Astrocyte (in vitro differentiated cells and primary cell): Measurements from ENCODE around the gene LRRC40. TPM values are rescaled to one million over a fixed set of nuclear protein-coding genes. Genes with fewer than 3 reads are reported as not detected.

Source experiments
- DNase-seq: peaks from one replicate; pipeline ENCODE4 v3.0.0-alpha.2; 2010; ENCODE audit warnings: low read depth
- FAIRE-seq: peaks from 2 replicates; lab custom pipeline; 2011; peaks lifted over from hg19 to GRCh38; lab: Jason Lieb, UNC
- H2AFZ ChIP-seq: 2 replicates; pipeline ENCODE4 v1.6.0; 2012; ENCODE audit warnings: low read depth, low read length, inconsistent platforms
- H3K27ac ChIP-seq: 2 replicates; pipeline ENCODE4 v1.5.1; 2011; ENCODE audit warnings: low read depth, low read length, inconsistent platforms
- H3K27me3 ChIP-seq: 2 replicates; pipeline ENCODE4 v1.6.0; 2011; ENCODE audit warnings: low read length, inconsistent platforms; ENCODE audit not compliant: insufficient read depth
- H3K36me3 ChIP-seq: 2 replicates; pipeline ENCODE4 v1.5.1; 2011; ENCODE audit warnings: low read length, inconsistent platforms; ENCODE audit not compliant: insufficient read depth
- H3K4me1 ChIP-seq: 2 replicates; pipeline ENCODE4 v1.5.1; 2011; ENCODE audit warnings: low read length, inconsistent platforms; ENCODE audit not compliant: insufficient read depth
- H3K4me2 ChIP-seq: 2 replicates; pipeline ENCODE4 v1.6.0; 2012; ENCODE audit warnings: low read length, inconsistent platforms
- H3K4me3 ChIP-seq: 2 replicates; pipeline ENCODE4 v1.5.1; 2011; ENCODE audit warnings: low read depth, mild to moderate bottlenecking, low read length, inconsistent platforms; ENCODE audit not compliant: insufficient read depth
- H3K79me2 ChIP-seq: 2 replicates; pipeline ENCODE4 v1.6.0; 2012; ENCODE audit warnings: mild to moderate bottlenecking, low read length, inconsistent platforms; ENCODE audit not compliant: insufficient read depth
- H3K9ac ChIP-seq: 2 replicates; pipeline ENCODE4 v1.6.0; 2012; ENCODE audit warnings: mild to moderate bottlenecking, low read length, inconsistent platforms
- H3K9me3 ChIP-seq: 2 replicates; pipeline ENCODE4 v1.5.1; 2012; ENCODE audit warnings: low read depth, mild to moderate bottlenecking, low read length, inconsistent platforms; ENCODE audit not compliant: insufficient read depth
- H4K20me1 ChIP-seq: 2 replicates; pipeline ENCODE4 v1.6.0; 2012; ENCODE audit warnings: low read length, inconsistent platforms; ENCODE audit not compliant: insufficient read depth
- H3K27ac Mint-ChIP-seq: one replicate; pipeline ENCODE4 v1.8.0; 2021; ENCODE audit warnings: mild to moderate bottlenecking, mixed read lengths; ENCODE audit not compliant: unreplicated experiment
- H3K27me3 Mint-ChIP-seq: one replicate; pipeline ENCODE4 v1.8.0; 2021; ENCODE audit warnings: low read depth, mixed read lengths; ENCODE audit not compliant: unreplicated experiment
- H3K36me3 Mint-ChIP-seq: one replicate; pipeline ENCODE4 v1.8.0; 2021; ENCODE audit warnings: low read depth, mixed read lengths; ENCODE audit not compliant: unreplicated experiment
- H3K4me1 Mint-ChIP-seq: one replicate; pipeline ENCODE4 v1.8.0; 2021; ENCODE audit warnings: low read depth, mixed read lengths; ENCODE audit not compliant: unreplicated experiment
- H3K4me3 Mint-ChIP-seq: one replicate; pipeline ENCODE4 v1.8.0; 2021; ENCODE audit warnings: mild to moderate bottlenecking, moderate library complexity, mixed read lengths; ENCODE audit not compliant: unreplicated experiment
- H3K9me3 Mint-ChIP-seq: one replicate; pipeline ENCODE4 v1.8.0; 2021; ENCODE audit warnings: mild to moderate bottlenecking, mixed read lengths; ENCODE audit not compliant: unreplicated experiment
- EZH2 ChIP-seq: IDR thresholded peaks from 2 replicates; pipeline ENCODE4 v1.6.1; 2012; ENCODE audit warnings: mild to moderate bottlenecking, low read length, inconsistent platforms; ENCODE audit not compliant: insufficient read depth
- total RNA-seq: library from RNA; stranded (reverse); gene quantifications from 2 replicates; pipeline ENCODE4 v1.2.1, GENCODE V29; 2021
- TF ChIP-seq, protein P1 (sequence below): IDR thresholded peaks from 2 replicates; pipeline ENCODE4 v1.5.1; 2011; ENCODE audit warnings: low read depth, mild to moderate bottlenecking, inconsistent platforms, low read length, moderate library complexity; ENCODE audit not compliant: insufficient read depth

The LRRC40 gene
- total RNA-seq, 1 donor from 2014 or later = 20.2 TPM

DNA sequence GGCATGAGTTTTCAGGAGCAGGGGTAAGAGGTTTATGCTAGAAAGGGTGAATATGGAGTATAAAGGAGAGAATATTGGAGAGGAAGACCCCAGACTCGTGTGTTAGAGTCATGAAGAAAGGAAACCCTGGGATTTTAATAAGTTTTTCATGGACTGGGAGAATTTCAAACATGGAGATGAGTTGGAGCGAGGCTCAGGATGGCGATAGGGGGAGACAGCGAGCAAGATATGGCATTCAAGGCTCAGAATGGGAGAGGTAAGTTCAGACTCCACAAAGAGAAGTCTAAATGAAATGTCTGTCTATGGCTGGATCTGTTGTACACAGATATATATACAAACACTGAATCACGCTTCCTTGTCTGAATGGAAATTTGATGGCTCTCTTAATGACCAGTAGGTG, 92.5 kb downstream of the LRRC40 start:
- no peaks in the 10 kb centered on the region for H3K36me3 ChIP-seq
- Mint-ChIP-seq H3K4me3 (no peak overlapping the region), H3K36me3 (no peaks in the 10 kb centered on the region), H3K4me1 (no peaks in the 10 kb centered on the region), H3K27ac (no peak overlapping the region), H3K27me3 (peaks cover 2% of the 10 kb centered on the region), H3K9me3 (no peaks in the 10 kb centered on the region)
- H3K79me2 ChIP-seq = no peaks in the 10 kb centered on the region
- FAIRE-seq (no peak), DNase-seq (no peak)
- H3K9me3 ChIP-seq = no peaks in the 10 kb centered on the region
- H3K4me3 ChIP-seq = no peak overlapping the region
- H2AFZ ChIP-seq = no peak overlapping the region
- no peak overlapping the region for H3K4me2 ChIP-seq
- TF ChIP-seq, protein P1, sequence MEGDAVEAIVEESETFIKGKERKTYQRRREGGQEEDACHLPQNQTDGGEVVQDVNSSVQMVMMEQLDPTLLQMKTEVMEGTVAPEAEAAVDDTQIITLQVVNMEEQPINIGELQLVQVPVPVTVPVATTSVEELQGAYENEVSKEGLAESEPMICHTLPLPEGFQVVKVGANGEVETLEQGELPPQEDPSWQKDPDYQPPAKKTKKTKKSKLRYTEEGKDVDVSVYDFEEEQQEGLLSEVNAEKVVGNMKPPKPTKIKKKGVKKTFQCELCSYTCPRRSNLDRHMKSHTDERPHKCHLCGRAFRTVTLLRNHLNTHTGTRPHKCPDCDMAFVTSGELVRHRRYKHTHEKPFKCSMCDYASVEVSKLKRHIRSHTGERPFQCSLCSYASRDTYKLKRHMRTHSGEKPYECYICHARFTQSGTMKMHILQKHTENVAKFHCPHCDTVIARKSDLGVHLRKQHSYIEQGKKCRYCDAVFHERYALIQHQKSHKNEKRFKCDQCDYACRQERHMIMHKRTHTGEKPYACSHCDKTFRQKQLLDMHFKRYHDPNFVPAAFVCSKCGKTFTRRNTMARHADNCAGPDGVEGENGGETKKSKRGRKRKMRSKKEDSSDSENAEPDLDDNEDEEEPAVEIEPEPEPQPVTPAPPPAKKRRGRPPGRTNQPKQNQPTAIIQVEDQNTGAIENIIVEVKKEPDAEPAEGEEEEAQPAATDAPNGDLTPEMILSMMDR = no peak
- no peak for TF ChIP-seq EZH2
- no peaks in the 10 kb centered on the region for H3K27me3 ChIP-seq
- H3K27ac ChIP-seq = no peak overlapping the region
- no peak overlapping the region for H3K9ac ChIP-seq
- no peaks in the 10 kb centered on the region for H4K20me1 ChIP-seq
- H3K4me1 ChIP-seq = no peaks in the 10 kb centered on the region

DNA sequence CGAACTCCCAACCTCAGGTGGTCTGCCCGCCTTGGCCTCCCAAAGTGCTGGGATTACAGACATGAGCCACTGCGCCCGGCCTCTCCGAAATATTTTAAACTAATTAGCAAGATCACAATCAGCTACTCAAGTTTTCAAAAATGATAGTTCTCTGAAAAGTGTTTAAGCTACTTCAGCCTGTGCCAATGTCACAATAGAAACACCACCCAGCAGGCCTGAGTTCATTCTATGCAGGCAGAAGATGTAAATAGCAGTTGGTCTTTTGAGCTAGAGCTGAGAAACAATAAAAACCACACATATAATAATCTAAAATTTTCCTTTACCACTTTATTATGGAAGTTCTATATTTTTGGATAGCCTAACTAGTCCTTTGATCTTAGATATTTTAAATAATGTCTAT, 96.1 kb downstream of the LRRC40 start:
- TF ChIP-seq, protein P1 = no peak
- no peak for TF ChIP-seq EZH2
- Histone ChIP-seq H3K36me3 (no peaks in the 10 kb centered on the region), H3K27me3 (no peaks in the 10 kb centered on the region), H3K9ac (no peak overlapping the region), H3K4me1 (no peaks in the 10 kb centered on the region), H2AFZ (no peak overlapping the region), H3K79me2 (no peaks in the 10 kb centered on the region), H3K4me2 (no peak overlapping the region), H4K20me1 (no peaks in the 10 kb centered on the region), H3K9me3 (no peaks in the 10 kb centered on the region), H3K27ac (no peak overlapping the region), H3K4me3 (no peak overlapping the region)
- Mint-ChIP-seq H3K27me3 (peaks cover 2% of the 10 kb centered on the region), H3K9me3 (no peaks in the 10 kb centered on the region), H3K4me3 (no peak overlapping the region), H3K27ac (no peak overlapping the region), H3K4me1 (no peaks in the 10 kb centered on the region), H3K36me3 (no peaks in the 10 kb centered on the region)
- FAIRE-seq (no peak), DNase-seq (no peak)

DNA sequence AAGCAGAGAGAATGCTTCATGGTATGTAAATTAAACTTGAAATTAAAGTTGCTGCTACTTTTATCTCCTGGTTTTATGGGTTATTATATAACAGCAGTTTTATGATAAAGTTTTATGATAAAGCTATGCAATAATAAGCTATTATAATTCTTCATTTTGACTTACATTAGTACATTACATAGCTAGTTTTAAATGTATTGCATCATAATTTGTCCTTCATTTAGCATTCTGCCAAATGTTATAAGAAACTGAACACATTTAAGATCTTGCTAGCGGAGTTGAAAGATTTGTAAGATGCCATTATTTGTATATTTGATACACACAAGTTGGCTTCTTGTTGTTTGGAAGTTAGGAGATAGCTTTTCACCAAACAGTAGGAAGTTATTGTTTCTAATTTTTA, 101.6 kb downstream of the LRRC40 start:
- Histone ChIP-seq H3K27me3 (no peaks in the 10 kb centered on the region), H3K27ac (no peak overlapping the region), H3K36me3 (no peaks in the 10 kb centered on the region), H3K4me1 (no peaks in the 10 kb centered on the region), H3K4me3 (no peak overlapping the region), H2AFZ (no peak overlapping the region), H3K79me2 (no peaks in the 10 kb centered on the region), H4K20me1 (no peaks in the 10 kb centered on the region), H3K9ac (no peak overlapping the region), H3K9me3 (no peaks in the 10 kb centered on the region), H3K4me2 (no peak overlapping the region)
- Mint-ChIP-seq H3K9me3 (no peaks in the 10 kb centered on the region), H3K4me1 (no peaks in the 10 kb centered on the region), H3K27me3 (no peaks in the 10 kb centered on the region), H3K4me3 (no peak overlapping the region), H3K36me3 (no peaks in the 10 kb centered on the region), H3K27ac (no peak overlapping the region)
- no peak for TF ChIP-seq EZH2
- DNase-seq (no peak), FAIRE-seq (no peak)
